ENCODE measurements around the gene PFN2.

The PFN2 gene

GRCh38 chr3:149977386-149977785 lies 6.7 kb upstream of the PFN2 start:
- H3K4me3 ChIP-seq (ENCODE audit: low read depth, low read length): no peak overlapping the region
- TF ChIP-seq CTCF (IDR thresholded peaks at IDR 0.05; ENCODE audit: borderline replicate concordance, insufficient read depth, low read depth, low read length): no peak

GRCh38 chr3:149975919-149976318 lies 5.2 kb upstream of the PFN2 start:
- TF ChIP-seq CTCF (IDR thresholded peaks at IDR 0.05; ENCODE audit: borderline replicate concordance, insufficient read depth, low read depth, low read length): peak; percentile 41; the same call in 1 of the 2 replicates
- no peak overlapping the region for H3K4me3 ChIP-seq (ENCODE audit: low read depth, low read length)

- no peak for TF ChIP-seq CTCF (IDR thresholded peaks at IDR 0.05; ENCODE audit: borderline replicate concordance, insufficient read depth, low read depth, low read length)
- H3K4me3 ChIP-seq (ENCODE audit: low read depth, low read length): peak overlapping the region; percentile 67
These were observed 844 bp upstream of the PFN2 start for GRCh38 chr3:149971403-149972075.

GRCh38 chr3:149969940-149970715 lies 567 bp downstream of the PFN2 start:
- no peak for TF ChIP-seq CTCF (IDR thresholded peaks at IDR 0.05; ENCODE audit: borderline replicate concordance, insufficient read depth, low read depth, low read length)
- peak overlapping the region; percentile 67 for H3K4me3 ChIP-seq (ENCODE audit: low read depth, low read length)

- no peak overlapping the region for H3K4me3 ChIP-seq (ENCODE audit: low read depth, low read length)
- TF ChIP-seq CTCF (IDR thresholded peaks at IDR 0.05; ENCODE audit: borderline replicate concordance, insufficient read depth, low read depth, low read length): no peak
These were observed 1.4 kb downstream of the PFN2 start for GRCh38 chr3:149969110-149969939.

- no peak overlapping the region for H3K4me3 ChIP-seq (ENCODE audit: low read depth, low read length)
- TF ChIP-seq CTCF (IDR thresholded peaks at IDR 0.05; ENCODE audit: borderline replicate concordance, insufficient read depth, low read depth, low read length): no peak
These were observed 2.5 kb downstream of the PFN2 start for GRCh38 chr3:149968216-149968615.

All from GM12875 (cell line).